OCI-LY1 (cell line): Measurements from ENCODE around the gene SYNPO2.
"Not testable (repeated sequence)": the region's sequence is repeated elsewhere in the genome, so short reads cannot be mapped to it uniquely, and the experiment has no call there.

ENCODE experiments used
- H2AFZ ChIP-seq: fragments of 200-600 bp; sonication (generic), shearing (Covaris generic); 2 replicates; pipeline ENCODE4 v1.6.0; 2014; ENCODE audit warnings: antibody characterized with exemption, mild to moderate bottlenecking, low read length
- H3F3A ChIP-seq: fragments of 200-600 bp; sonication (generic), shearing (Covaris generic); 2 replicates; pipeline ENCODE4 v1.6.0; 2014; ENCODE audit warnings: mild to moderate bottlenecking, antibody characterized with exemption, low read length, moderate library complexity; ENCODE audit not compliant: insufficient read depth
- H3K27ac ChIP-seq: fragments of 200-600 bp; sonication (generic); 2 replicates; pipeline ENCODE4 v1.5.1; 2014; ENCODE audit warnings: low read length, mixed run types, mild to moderate bottlenecking, low read depth; ENCODE audit not compliant: poor library complexity, severe bottlenecking
- H3K27me3 ChIP-seq: fragments of 200-600 bp; sonication (generic); 2 replicates; pipeline ENCODE4 v1.6.0; 2014; ENCODE audit warnings: antibody characterized with exemption, mild to moderate bottlenecking, low read length, moderate library complexity; ENCODE audit not compliant: insufficient read depth
- H3K36me3 ChIP-seq: fragments of 200-600 bp; sonication (generic); 2 replicates; pipeline ENCODE4 v1.6.1; 2014; ENCODE audit warnings: mild to moderate bottlenecking, antibody characterized with exemption, low read length, moderate library complexity, mixed read lengths; ENCODE audit not compliant: insufficient read depth
- H3K4me1 ChIP-seq: fragments of 200-600 bp; sonication (generic); 2 replicates; pipeline ENCODE4 v1.5.1; 2014; ENCODE audit warnings: mild to moderate bottlenecking, low read length, moderate library complexity; ENCODE audit not compliant: insufficient read depth, severe bottlenecking
- H3K4me2 ChIP-seq: fragments of 200-600 bp; sonication (generic), shearing (Covaris generic); 2 replicates; pipeline ENCODE4 v1.6.1; 2014; ENCODE audit warnings: low read length
- H3K4me3 ChIP-seq: fragments of 200-600 bp; sonication (generic); 2 replicates; pipeline ENCODE4 v1.5.1; 2014; ENCODE audit warnings: low read length, low read depth, mild to moderate bottlenecking, mixed read lengths; ENCODE audit not compliant: poor library complexity, severe bottlenecking
- H3K79me2 ChIP-seq: fragments of 200-600 bp; shearing (Covaris generic); 2 replicates; pipeline ENCODE4 v1.6.1; 2016; ENCODE audit warnings: mixed run types, low read length, mixed read lengths; ENCODE audit not compliant: insufficient read depth
- H3K9ac ChIP-seq: fragments of 200-600 bp; sonication (generic), shearing (Covaris generic); 2 replicates; pipeline ENCODE4 v1.6.1; 2014; ENCODE audit warnings: mild to moderate bottlenecking, low read length, mixed read lengths
- H3K9me2 ChIP-seq: fragments of 200-600 bp; sonication (generic), shearing (Covaris generic); 2 replicates; pipeline ENCODE4 v1.6.1; 2014; ENCODE audit warnings: low read depth, mild to moderate bottlenecking, low read length, mixed read lengths
- H3K9me3 ChIP-seq: fragments of 200-600 bp; shearing (Covaris generic); 2 replicates; pipeline ENCODE4 v1.6.1; 2014; ENCODE audit warnings: low read length, mixed read lengths
- H4K20me1 ChIP-seq: fragments of 200-600 bp; sonication (generic), shearing (Covaris generic); 2 replicates; pipeline ENCODE4 v1.6.0; 2016; ENCODE audit warnings: mild to moderate bottlenecking, low read length; ENCODE audit not compliant: insufficient read depth
- CTCF ChIP-seq: fragments of 200-600 bp; sonication (generic), shearing (Covaris generic); IDR thresholded peaks from 2 replicates; pipeline ENCODE4 v1.5.1; 2017; ENCODE audit warnings: mild to moderate bottlenecking, antibody characterized with exemption, low read length, moderate library complexity, mixed read lengths
- EZH2 ChIP-seq: fragments of 200-600 bp; sonication (generic), shearing (Covaris generic); IDR thresholded peaks from 2 replicates; pipeline ENCODE4 v1.8.0; 2017; ENCODE audit warnings: borderline replicate concordance, mixed run types, mild to moderate bottlenecking, antibody characterized with exemption, low read length, moderate library complexity, mixed read lengths

SYNPO2 gene

GRCh38 chr4:119005928-119006460 is 117.3 kb downstream of the SYNPO2 start:
- no peaks in the 10 kb centered on the region for H3K9me2 ChIP-seq
- H3K79me2 ChIP-seq: no peaks in the 10 kb centered on the region
- no peaks in the 10 kb centered on the region for H3K27me3 ChIP-seq
- no peak overlapping the region for H3K4me3 ChIP-seq
- H3K36me3 ChIP-seq: no peaks in the 10 kb centered on the region
- no peaks in the 10 kb centered on the region for H3K4me1 ChIP-seq
- no peaks in the 10 kb centered on the region for H4K20me1 ChIP-seq
- H3K9ac ChIP-seq: no peak overlapping the region
- H2AFZ ChIP-seq: no peak overlapping the region
- H3F3A ChIP-seq: no peaks in the 10 kb centered on the region
- no peak overlapping the region for H3K27ac ChIP-seq
- H3K4me2 ChIP-seq: no peak overlapping the region
- no peaks in the 10 kb centered on the region for H3K9me3 ChIP-seq
- TF ChIP-seq EZH2 (no peak), CTCF (no peak)

GRCh38 chr4:119008761-119009160 is 120.1 kb downstream of the SYNPO2 start:
- Histone ChIP-seq H3K4me1 (no peaks in the 10 kb centered on the region), H4K20me1 (no peaks in the 10 kb centered on the region), H3K27ac (no peak overlapping the region), H3K9me3 (no peaks in the 10 kb centered on the region), H3K79me2 (no peaks in the 10 kb centered on the region), H3K4me2 (no peak overlapping the region), H2AFZ (no peak overlapping the region), H3K4me3 (no peak overlapping the region), H3F3A (no peaks in the 10 kb centered on the region), H3K36me3 (no peaks in the 10 kb centered on the region), H3K9ac (no peak overlapping the region), H3K9me2 (no peaks in the 10 kb centered on the region), H3K27me3 (no peaks in the 10 kb centered on the region)
- TF ChIP-seq CTCF (no peak), EZH2 (no peak)

GRCh38 chr4:119010221-119010620 is 121.6 kb downstream of the SYNPO2 start:
- not testable (repeated sequence) for H3K27ac ChIP-seq, H3K4me2 ChIP-seq, H3K9ac ChIP-seq

GRCh38 chr4:119010909-119011606 is 122.4 kb downstream of the SYNPO2 start:
- no peaks in the 10 kb centered on the region for H3K9me2 ChIP-seq
- H3K4me2 ChIP-seq: no peak overlapping the region
- no peaks in the 10 kb centered on the region for H3K36me3 ChIP-seq
- H2AFZ ChIP-seq: no peak overlapping the region
- no peak overlapping the region for H3K27ac ChIP-seq
- no peak overlapping the region for H3K9ac ChIP-seq
- H3K79me2 ChIP-seq: no peaks in the 10 kb centered on the region
- no peaks in the 10 kb centered on the region for H3K4me1 ChIP-seq
- no peaks in the 10 kb centered on the region for H3F3A ChIP-seq
- no peaks in the 10 kb centered on the region for H3K9me3 ChIP-seq
- no peaks in the 10 kb centered on the region for H4K20me1 ChIP-seq
- no peaks in the 10 kb centered on the region for H3K27me3 ChIP-seq
- no peak overlapping the region for H3K4me3 ChIP-seq
- TF ChIP-seq CTCF: no peak

More at GRCh38 chr4:119010221-119010620, 121.6 kb downstream of the SYNPO2 start:
- not testable (repeated sequence) for H3K27me3 ChIP-seq, H3K36me3 ChIP-seq, H3K9me2 ChIP-seq, H3K4me3 ChIP-seq, H3F3A ChIP-seq, H2AFZ ChIP-seq, H4K20me1 ChIP-seq, H3K9me3 ChIP-seq, H3K4me1 ChIP-seq, H3K79me2 ChIP-seq
